SH-SY5Y (cell line): ENCODE measurements around the gene ASTN1.

Experiments
- GATA2 ChIP-seq: IDR thresholded peaks from 2 replicates; pipeline ENCODE4 v1.6.1; 2011; ENCODE audit warnings: mild to moderate bottlenecking, low read depth, low read length
- GATA3 ChIP-seq: IDR thresholded peaks from 2 replicates; pipeline ENCODE4 v1.6.1; 2011; ENCODE audit warnings: low read depth, mild to moderate bottlenecking, low read length, moderate library complexity

DNA sequence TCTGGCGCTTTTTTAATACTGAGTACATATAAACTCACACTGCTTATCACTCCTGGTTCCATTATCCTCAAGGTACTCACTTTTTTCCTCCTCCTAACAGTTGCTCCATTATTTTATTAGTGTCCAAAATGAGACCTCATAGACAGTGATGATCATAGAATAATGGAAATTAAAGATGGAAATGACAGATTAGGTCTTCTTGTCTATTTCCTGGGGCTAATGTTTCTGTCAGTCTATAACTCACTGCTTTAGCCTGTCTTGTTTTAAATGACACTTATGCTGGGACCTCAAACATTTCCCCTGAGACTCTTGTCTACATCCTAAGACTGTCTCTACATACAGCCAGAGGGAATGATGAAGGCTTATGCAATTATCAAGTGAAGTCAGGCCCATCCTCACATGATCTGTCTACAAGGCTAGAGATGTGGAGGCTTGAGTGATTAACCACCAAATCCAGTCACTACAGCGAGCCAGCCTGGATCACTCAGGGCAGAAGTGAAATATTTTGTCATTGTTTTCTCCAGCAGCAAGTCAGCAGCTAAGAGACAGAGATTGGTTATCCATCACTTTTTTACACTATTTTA is 152.1 kb downstream of the ASTN1 start:
- TF ChIP-seq GATA2 = no peak; the same call in 1 of the 2 replicates
- no peak for TF ChIP-seq GATA3
